OCI-LY7 (cell line): ENCODE data around the gene SLC25A6.

Source experiments
- CTCF ChIP-seq: fragments of 200-600 bp; sonication (generic); conservative IDR thresholded peaks from 2 replicates; pipeline ENCODE4 v1.5.1; 2014; ENCODE audit warnings: mild to moderate bottlenecking, antibody characterized with exemption, low read length, moderate library complexity, mixed read lengths
- EZH2phosphoT487 ChIP-seq: fragments of 200-600 bp; sonication (generic); IDR thresholded peaks from 2 replicates; pipeline ENCODE4 v1.6.1; 2018; ENCODE audit warnings: low read depth, borderline replicate concordance, mild to moderate bottlenecking, mixed run types, antibody characterized with exemption, low read length, moderate library complexity, mixed read lengths

GRCh38 chrX:1388651-1389050 lies 3.3 kb downstream of the SLC25A6 start:
- TF ChIP-seq CTCF (no peak), EZH2phosphoT487 (no peak)
